Germinal center (tissue), 1 donor: Measurements from ENCODE around the gene MORC4.
A peak's percentile ranks its signal among the peaks of the same experiment; 100 is the strongest.

ENCODE experiments used
- DNase-seq: peaks from one replicate; pipeline ENCODE4 v3.0.0; 2012; ENCODE audit warnings: mixed read lengths, low spot score

The MORC4 gene

DNA sequence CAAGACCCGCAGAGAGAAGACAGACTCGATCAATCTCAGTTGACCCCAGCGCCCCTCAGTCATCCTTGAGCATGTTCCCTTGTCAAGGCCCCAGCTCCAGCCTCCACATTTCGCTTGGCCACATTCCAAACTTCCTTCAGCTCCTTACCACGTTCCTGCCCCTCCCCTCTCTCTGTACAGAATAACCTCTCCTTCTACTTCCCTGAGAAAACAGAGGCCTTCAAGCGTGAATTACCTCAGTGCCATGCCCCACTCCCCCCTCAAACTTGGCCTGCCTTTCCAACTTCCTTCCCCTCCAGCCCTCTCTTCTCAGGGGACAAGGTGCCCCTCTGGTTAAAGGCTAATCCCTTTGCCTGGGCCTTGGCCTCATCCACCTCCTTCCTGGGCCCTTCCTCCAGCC, 93.7 kb downstream of the MORC4 start:
- DNase-seq, result no peak

DNA sequence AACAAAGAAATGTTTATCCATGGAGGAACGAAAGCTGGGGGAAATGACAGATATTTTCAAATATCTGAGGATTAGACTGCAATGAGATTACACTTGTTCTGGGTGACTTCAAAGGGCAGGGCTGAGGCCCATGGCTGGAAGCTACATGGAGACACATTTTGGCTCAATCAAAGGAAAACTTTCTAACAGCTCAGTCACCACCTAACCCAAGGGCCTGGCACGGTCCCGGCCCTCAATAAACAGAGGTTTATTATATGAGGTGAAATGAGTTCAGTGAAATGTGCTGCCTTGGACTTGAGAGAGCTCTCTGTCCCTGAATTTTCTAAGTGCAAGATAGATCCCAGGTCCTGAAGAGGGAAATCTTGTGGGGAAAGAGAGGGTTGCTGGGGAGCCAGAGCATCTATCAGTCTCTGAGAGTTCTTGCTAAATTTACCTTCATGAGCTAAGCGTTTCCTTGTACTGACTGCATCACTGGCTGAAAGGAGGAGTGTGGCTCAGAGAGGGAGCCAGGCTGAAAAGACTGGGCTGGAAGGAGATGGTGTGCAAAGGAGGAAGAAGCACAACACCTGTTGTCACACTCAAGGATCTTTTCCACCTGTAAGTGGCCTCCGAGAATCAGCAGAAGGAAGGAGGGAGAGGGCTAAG, 94.8 kb downstream of the MORC4 start:
- DNase-seq, result no peak

DNA sequence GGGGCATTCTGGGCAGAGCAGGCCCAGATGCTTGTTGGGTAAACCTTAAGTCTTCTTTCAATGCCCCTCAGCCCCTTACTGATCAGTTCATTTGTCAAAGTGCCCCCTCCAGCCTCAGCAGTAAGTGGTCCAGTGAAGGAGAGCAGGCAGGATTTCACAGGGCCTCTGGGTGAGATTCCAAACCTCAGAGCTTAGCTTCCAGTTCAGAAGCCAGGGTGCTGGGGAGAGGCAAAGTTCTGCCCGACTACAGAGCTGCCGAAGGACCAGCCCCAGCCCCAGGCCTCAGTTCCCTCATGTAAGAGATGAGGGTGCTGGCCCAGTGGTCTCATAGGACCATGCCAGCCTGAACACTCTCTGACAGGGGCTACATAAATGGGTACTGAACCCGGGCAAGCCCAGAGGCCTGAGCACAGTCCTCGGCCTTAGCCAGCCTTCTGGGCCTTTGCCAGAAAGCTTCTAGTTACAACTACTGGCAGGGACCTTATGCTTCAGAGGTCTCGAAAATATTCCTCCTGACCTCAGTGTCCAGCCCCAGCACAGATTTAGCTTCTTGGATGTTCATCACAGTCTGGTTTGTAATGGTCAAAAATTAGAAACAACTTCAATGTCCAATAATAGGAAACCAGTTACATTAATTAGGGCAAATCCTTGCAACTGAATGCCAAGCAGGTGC, 96.0 kb downstream of the MORC4 start:
- DNase-seq, result no peak

DNA sequence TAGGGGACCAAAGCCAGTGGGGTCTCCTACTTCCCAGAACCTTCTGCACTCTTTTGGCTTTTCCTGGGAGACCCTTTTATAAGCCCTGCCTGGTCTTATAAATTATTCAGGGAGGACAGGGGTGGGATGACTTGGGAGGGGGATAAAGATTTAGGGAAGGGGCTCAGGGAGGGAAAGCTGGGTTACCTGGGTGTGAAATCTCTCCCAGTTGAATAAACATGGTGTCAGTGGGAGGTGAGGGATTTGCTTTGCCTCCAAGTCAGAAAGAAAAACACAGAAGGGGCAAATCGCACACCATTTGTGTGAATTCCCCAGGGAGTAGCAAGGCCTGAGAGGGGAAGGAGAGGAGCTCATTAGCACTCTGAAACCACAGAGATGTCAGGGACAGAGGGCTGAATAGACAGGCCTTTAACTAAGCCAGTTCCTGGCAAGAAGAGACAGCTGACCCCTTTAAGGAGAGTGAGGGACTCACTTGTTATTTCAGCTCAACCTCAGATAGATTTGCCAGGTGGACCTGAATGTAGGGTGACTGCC, 96.7 kb downstream of the MORC4 start, which contains the start of gene RIPPLY1:
Gene RIPPLY1, minus strand, starts transcription at position 51 of the 534 bp plus-strand sequence. CDS start 54 bp downstream, outside the sequence.
- DNase-seq, result no peak

DNA sequence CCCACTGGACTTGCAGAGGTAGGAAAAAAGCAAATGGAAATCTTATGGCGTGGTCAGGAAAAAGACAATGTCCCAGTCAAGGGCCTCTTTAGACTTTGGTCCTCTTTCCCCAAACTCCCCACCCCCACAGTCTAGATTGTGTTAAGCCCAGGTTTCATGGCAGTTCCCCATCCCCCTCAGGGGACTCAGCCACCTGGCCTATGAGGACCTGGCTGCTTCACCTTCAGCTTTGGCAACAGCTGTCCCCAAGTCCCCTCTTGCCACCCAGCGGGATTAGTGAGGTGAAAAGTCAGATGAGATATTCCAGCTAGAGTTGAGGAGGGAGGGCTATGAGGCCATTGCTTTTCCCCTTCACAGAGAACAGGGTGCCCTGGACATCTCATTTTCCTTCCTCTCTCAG, 97.3 kb downstream of the MORC4 start:
- no peak for DNase-seq

DNA sequence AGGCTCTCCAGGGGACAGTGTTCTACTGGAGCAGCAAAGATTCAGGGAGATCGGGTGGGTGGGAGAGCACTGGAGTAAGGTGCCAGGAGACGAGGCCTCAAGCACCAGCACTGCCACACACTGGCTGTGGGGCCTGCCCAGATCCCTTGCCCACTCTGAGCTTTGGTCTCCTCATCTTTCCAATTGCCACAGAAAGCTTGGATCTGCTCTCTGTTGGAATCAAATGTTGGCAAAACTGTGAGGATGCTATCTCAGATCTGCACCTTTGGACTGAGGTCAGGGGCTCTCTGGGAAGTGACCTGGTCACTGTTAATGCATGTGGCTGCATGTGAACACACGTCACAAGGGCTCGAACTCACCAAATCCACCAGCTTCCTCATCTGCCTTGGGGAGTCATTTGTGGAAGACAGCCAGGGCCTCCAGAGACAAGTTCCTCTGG, 98.2 kb downstream of the MORC4 start:
- DNase-seq, result no peak

DNA sequence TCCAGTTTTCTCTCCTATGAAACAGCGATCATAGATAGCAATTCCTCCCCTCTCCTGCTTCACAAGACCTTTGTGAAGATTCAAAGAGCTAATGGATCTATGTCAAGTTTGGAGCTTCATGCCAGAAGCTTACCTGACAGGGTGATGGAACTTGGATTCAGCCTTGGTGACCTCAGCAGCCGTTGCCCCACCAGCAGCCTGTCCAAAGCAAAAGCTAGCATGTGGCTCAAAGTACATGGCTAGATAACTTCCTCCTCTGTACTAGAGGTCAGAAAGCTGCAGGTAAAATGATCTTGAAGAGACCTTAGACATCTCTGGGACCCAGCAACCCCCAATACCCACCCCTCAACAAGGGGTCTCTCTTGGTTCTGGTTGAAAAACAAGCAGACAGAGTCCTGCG, 98.7 kb downstream of the MORC4 start:
- DNase-seq, result no peak

DNA sequence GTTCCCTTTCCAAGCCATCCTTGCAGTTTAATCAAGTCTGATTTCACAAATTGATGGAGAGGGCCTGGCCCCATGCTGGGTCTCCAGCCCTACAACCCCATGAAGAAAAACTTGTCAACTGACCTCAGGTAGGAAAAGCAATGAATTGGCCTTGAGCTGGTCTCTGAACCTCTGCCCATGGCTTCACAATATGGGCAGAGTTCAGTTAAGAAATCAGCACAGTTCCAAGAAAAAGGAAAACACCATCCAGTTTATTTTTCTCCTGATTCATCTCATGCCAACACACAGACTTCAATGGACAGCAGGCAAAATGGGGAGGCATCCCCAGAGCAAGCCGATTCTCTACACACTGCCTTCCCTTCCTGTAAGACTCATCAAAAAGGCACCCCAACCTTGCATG, 100.2 kb downstream of the MORC4 start:
- no peak for DNase-seq

DNA sequence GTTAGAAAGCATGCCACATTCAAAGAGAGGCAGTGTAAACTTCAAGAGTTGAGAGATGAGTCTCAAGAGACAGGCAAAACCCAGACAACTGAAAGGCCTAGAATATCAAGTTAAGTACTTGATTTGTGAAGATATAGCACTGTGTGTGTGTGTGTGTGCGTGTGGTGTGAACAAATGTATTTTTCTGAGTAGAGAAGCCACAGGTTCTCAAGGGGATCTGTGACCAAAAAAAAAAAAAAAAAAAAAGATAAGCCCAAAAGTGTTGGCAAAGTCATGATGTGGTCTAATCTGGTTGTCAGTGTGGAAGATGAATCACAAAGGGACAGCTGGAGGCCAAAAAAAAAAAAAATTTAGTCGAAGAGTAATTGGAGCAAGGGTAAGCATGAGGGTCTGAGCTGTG, 100.7 kb downstream of the MORC4 start:
- DNase-seq, result no peak

DNA sequence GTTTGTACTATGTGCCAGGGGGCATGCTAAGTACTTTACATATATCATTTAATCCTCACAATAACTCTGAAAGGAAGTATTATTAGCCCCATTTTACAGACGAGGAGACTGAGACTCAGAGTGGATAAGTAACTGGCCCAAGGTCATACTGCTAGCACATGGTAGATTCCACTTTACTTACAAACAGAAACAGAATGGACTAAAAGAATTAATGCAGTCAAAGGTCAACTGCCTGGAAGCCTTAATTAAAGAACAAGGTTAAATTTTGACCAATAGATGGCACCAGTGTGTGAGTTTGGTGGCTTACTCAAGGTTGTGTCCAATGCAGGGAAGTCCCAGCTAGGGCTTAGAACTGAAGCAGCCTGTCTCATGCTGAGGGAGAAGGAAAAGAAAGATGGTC, 101.5 kb downstream of the MORC4 start:
- peak; percentile 14 for DNase-seq

DNA sequence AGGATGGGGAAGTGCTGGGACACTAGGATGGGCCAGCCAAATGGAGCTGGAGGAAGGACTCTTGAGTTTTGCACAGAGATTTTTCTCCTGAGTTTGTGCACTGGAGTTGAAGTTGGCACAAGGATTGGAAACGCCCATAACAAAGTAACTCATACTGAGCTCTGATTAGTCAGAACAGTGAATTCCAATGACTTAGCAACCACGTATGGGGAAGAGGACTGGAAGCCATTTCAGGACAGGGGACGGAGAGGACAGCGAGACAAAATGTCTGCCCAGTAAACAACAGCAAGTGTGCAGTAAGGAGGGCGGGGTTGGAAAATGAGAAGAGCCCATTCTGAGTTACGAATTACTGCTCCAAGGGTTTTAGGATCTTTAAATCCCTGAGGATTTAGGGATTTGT, 102.8 kb downstream of the MORC4 start:
- DNase-seq, result no peak

DNA sequence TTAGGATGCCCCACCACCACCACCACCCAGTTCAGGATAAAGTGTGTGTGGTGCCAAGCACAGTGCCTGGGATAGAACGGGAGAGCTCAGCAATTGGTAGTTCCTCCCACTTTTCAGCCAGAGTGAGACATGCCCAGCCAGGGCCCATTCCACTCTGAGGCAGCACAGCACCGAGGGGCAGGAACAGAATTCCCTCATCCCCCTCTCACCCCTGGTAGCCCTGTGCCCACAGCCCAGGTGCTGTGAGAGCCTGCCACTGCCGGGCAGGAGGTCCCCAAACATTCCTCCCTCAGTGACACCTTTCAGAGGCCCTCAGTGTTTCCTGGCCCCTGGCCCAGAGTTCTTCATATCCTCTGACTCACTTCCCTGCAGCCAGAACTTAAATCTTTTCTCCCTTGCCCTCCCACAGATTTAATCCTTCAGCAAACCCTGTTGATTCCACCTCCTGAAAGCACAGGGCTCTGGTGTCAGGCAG, 105.0 kb downstream of the MORC4 start:
- DNase-seq, result no peak

DNA sequence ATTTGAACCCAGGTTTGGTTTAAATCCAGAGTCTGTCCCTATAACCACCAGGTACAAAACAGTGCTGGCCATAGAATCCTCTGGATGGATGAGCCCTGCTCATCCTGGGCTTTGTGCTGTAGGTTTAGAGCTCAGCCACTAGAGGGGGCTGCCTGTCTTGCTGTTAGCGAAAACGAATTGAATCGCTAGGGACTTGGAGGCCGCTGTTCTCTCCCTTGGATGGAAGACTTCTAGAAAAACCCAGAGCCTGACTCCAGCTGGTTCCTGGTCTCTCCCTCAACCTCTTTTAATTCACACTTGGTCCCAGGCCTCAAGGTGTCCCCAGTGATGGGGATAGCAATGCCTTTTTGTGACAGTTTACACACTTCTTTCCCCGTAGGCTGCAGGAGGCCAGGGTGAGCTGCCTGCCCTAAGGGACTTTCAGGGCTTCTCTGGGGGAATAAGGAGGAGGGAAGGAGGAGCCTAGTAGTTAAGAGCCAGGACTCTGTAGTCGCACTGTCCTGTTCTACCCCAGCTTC, 105.6 kb downstream of the MORC4 start:
- peak; percentile 12 for DNase-seq

DNA sequence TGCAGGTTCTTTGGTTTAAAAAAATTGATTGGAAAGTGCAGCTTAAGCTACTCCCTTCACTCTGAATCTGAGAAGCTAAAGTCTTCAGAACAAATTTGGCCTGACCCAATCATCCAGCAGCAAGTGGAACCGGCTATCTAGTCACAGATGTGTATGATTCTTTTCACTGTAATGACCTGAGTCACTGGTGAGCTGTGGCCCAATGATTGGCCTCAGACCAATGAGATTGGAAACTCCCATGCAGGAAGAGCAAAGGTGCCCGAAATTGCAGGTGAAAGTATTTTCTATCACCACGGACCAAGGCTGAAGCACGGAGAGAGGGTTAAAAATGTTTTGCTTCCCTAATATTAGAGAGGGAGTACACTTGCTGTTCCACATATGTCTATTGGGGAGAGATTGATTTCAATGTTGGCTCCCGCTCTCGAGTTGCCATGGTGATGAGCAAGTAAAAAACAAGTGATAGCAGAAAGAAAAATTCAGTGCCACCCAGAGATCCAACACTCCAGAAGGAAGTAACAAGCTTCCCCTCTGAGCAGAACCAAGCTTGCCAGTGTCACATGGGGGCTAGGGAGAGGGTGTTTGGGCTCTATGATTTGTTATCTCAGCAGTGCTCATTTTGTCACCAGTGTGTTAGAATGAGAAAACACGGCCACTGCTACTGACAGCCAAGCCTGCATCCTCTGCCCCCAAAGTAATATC, 108.1 kb downstream of the MORC4 start:
- DNase-seq, result no peak
